AG10803 (cell line): ENCODE results near the gene RRP8.

Experiments
- DNase-seq: peaks from one replicate; pipeline ENCODE4 v3.0.0; 2010; ENCODE audit warnings: low read depth
- H3K4me3 ChIP-seq: 2 replicates; pipeline ENCODE4 v1.5.1; 2011; ENCODE audit warnings: mild to moderate bottlenecking, low read length, control low read depth
- CTCF ChIP-seq: conservative IDR thresholded peaks from 2 replicates; pipeline ENCODE4 v1.5.1; 2011; ENCODE audit warnings: mild to moderate bottlenecking, low read length, control low read depth, inconsistent platforms

Gene RRP8

GRCh38 chr11:6627762-6628241 lies 24.4 kb upstream of the RRP8 start:
- no peak for TF ChIP-seq CTCF
- H3K4me3 ChIP-seq = no peak overlapping the region
- DNase-seq = no peak

- TF ChIP-seq CTCF = no peak
- no peak overlapping the region for H3K4me3 ChIP-seq
- DNase-seq = no peak
Measured at GRCh38 chr11:6626971-6627761, 23.8 kb upstream of the RRP8 start.

- no peak for TF ChIP-seq CTCF
- no peak overlapping the region for H3K4me3 ChIP-seq
- no peak for DNase-seq
Measured at GRCh38 chr11:6625832-6626420, 22.5 kb upstream of the RRP8 start.

- H3K4me3 ChIP-seq = no peak overlapping the region
- no peak for DNase-seq
- no peak for TF ChIP-seq CTCF
Measured at GRCh38 chr11:6625156-6625831, 21.9 kb upstream of the RRP8 start.

GRCh38 chr11:6623391-6624363 lies 20.3 kb upstream of the RRP8 start:
- TF ChIP-seq CTCF = no peak
- no peak overlapping the region for H3K4me3 ChIP-seq
- no peak for DNase-seq

GRCh38 chr11:6622261-6623171 lies 19.1 kb upstream of the RRP8 start:
- H3K4me3 ChIP-seq = no peak overlapping the region
- no peak for DNase-seq
- TF ChIP-seq CTCF = no peak
